H1 (cell line): ENCODE data around the gene IFT20. TPM values are rescaled to one million over a fixed set of nuclear protein-coding genes. Genes with fewer than 3 reads are reported as not detected.

Experiments
- HDAC2 ChIP-seq, 2 experiments: fragments of 300-600 bp in 1 of 2; sonication (generic) in 1 of 2; IDR thresholded peaks; 2 replicates each; pipeline ENCODE4 v1.6.1; 2011 to 2012; ENCODE audit warnings: low read depth in 2 of 2, low read length in 2 of 2, mild to moderate bottlenecking in 2 of 2, moderate library complexity in 2 of 2, borderline replicate concordance in 1 of 2, inconsistent platforms in 1 of 2
- SIN3A ChIP-seq, 2 experiments: IDR thresholded peaks in 1 of 2; conservative IDR thresholded peaks in 1 of 2; 2 replicates each; pipeline ENCODE4 v1.6.1; 2011 to 2012; ENCODE audit warnings: low read length in 2 of 2, improper control_type of control experiment in 1 of 2, low read depth in 1 of 2, mild to moderate bottlenecking in 1 of 2
- polyA plus RNA-seq, 7 experiments: library from polyadenylated mRNA; depleted of rRNA in 3 of 7; stranded (reverse) in 5 of 7; unstranded in 2 of 7; fragments of >200 nt in 5 of 7; fragments of 200-250 nt in 2 of 7; gene quantifications; 1 replicate in 5 of 7; 2 replicates in 1 of 7; 4 replicates in 1 of 7; pipeline versions ENCODE4 v1.2.1 to v1.2.3, GENCODE V29; 2011 to 2013; ENCODE audit warnings: missing spikeins in 2 of 7, mixed read lengths in 2 of 7
- total RNA-seq: library from RNA; stranded (reverse); fragmentation: NEBNext Ultra II Directional; extraction: Animal tissue kit (Norgen Biotek cat#: 25700); gene quantifications from 2 replicates; pipeline ENCODE4 v1.2.1, GENCODE V29; 2021
- TF ChIP-seq, protein P1 (sequence below), 3 experiments: IDR thresholded peaks; 1 replicate in 2 of 3; 2 replicates in 1 of 3; pipeline versions ENCODE4 v1.5.1 to v1.6.1; 2011; ENCODE audit warnings: low read length in 3 of 3, mild to moderate bottlenecking in 3 of 3, inconsistent platforms in 2 of 3, low read depth in 1 of 3, moderate library complexity in 1 of 3; ENCODE audit not compliant: insufficient read depth in 1 of 3; ENCODE audit errors: control extremely low read depth in 1 of 3

IFT20 gene
- total and polyA plus RNA-seq, 2 of the 8 experiments (the other 6 are each of a cell fraction or from before 2014, with no cell fraction given) = 9.0 to 21.0 TPM

DNA sequence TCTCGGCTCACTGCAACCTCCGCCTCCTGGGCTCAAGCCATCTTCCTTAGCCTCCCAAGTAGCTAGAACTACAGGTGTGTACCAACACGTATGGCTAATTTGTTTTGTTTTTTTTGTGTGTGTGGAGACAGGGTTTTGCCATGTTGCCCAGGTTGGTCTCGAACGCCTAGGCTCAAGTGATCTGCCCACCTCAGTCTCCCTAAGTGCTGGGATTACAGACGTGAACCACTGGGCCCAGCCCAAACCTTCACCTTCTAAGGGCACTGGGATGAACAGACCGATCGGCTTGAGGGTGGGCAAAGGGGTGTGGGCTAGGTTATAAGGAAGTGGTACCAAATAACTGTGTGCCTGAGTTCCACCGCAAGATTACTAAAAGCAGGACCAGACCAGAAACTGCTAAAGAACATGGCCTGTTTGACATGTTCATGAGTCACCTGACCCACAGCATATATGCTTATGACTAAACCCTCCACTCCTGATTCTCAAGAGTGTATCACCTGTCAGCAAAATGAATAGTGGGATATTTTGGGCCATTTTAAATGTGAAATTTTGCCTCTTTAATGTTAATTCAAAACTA is 8.2 kb downstream of the IFT20 start (continued):
- TF ChIP-seq, protein P1, sequence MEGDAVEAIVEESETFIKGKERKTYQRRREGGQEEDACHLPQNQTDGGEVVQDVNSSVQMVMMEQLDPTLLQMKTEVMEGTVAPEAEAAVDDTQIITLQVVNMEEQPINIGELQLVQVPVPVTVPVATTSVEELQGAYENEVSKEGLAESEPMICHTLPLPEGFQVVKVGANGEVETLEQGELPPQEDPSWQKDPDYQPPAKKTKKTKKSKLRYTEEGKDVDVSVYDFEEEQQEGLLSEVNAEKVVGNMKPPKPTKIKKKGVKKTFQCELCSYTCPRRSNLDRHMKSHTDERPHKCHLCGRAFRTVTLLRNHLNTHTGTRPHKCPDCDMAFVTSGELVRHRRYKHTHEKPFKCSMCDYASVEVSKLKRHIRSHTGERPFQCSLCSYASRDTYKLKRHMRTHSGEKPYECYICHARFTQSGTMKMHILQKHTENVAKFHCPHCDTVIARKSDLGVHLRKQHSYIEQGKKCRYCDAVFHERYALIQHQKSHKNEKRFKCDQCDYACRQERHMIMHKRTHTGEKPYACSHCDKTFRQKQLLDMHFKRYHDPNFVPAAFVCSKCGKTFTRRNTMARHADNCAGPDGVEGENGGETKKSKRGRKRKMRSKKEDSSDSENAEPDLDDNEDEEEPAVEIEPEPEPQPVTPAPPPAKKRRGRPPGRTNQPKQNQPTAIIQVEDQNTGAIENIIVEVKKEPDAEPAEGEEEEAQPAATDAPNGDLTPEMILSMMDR (IDR thresholded peaks at IDR 0.05; ENCODE audit: control extremely low read depth in 1 of 3, insufficient read depth in 1 of 3, low read depth in 1 of 3, low read length in 3 of 3) = no peak
- TF ChIP-seq SIN3A (conservative IDR thresholded peaks at IDR 0.05 in 1 of 2, IDR thresholded peaks at IDR 0.05 in 1 of 2; ENCODE audit: low read depth in 1 of 2, low read length in 2 of 2) (no peak), HDAC2 (IDR thresholded peaks at IDR 0.05; ENCODE audit: borderline replicate concordance in 1 of 2, low read depth in 2 of 2, low read length in 2 of 2) (no peak)
